Endodermal cell (in vitro differentiated cells): Measurements from ENCODE around the gene TMEM134. TPM values are rescaled to one million over a fixed set of nuclear protein-coding genes. Genes with fewer than 3 reads are reported as not detected.

ENCODE experiments used
- DNase-seq: peaks from one replicate; pipeline ENCODE4 v3.0.0-alpha.2; 2017
- H3K27ac ChIP-seq: 2 replicates; pipeline ENCODE4 v1.5.1; 2013; ENCODE audit warnings: mild to moderate bottlenecking, low read depth, low read length, moderate library complexity
- H3K27me3 ChIP-seq: 2 replicates; pipeline ENCODE4 v1.6.1; 2013; ENCODE audit warnings: mild to moderate bottlenecking, low read length, moderate library complexity; ENCODE audit not compliant: insufficient read depth, control insufficient read depth, poor library complexity, severe bottlenecking
- H3K36me3 ChIP-seq: 2 replicates; pipeline ENCODE4 v1.7.0; 2013; ENCODE audit warnings: mild to moderate bottlenecking, low read length, moderate library complexity; ENCODE audit not compliant: control insufficient read depth, insufficient read depth
- H3K4me1 ChIP-seq: one replicate; pipeline ENCODE4 v1.7.0; 2013; ENCODE audit warnings: low read length; ENCODE audit not compliant: control insufficient read depth, insufficient read depth
- H3K4me3 ChIP-seq: 2 replicates; pipeline ENCODE4 v1.5.1; 2013; ENCODE audit warnings: mild to moderate bottlenecking, low read length, moderate library complexity
- H3K9ac ChIP-seq: 2 replicates; pipeline ENCODE4 v1.6.1; 2013; ENCODE audit warnings: mild to moderate bottlenecking, low read length, moderate library complexity; ENCODE audit not compliant: poor library complexity, severe bottlenecking; ENCODE audit errors: extremely low read depth
- H3K9me3 ChIP-seq: 2 replicates; pipeline ENCODE4 v1.6.1; 2013; ENCODE audit warnings: mild to moderate bottlenecking, low read length, moderate library complexity; ENCODE audit not compliant: control insufficient read depth
- H3K27ac Mint-ChIP-seq: 2 replicates; pipeline ENCODE4 v1.8.0; 2020; ENCODE audit warnings: mixed read lengths
- H3K27me3 Mint-ChIP-seq: 2 replicates; pipeline ENCODE4 v1.8.0; 2021; ENCODE audit warnings: mild to moderate bottlenecking, mixed read lengths; ENCODE audit not compliant: insufficient read depth
- H3K36me3 Mint-ChIP-seq: 2 replicates; pipeline ENCODE4 v1.8.0; 2020; ENCODE audit warnings: low read depth, mixed read lengths
- H3K4me1 Mint-ChIP-seq: 2 replicates; pipeline ENCODE4 v1.8.0; 2020; ENCODE audit warnings: mixed read lengths
- H3K4me3 Mint-ChIP-seq: 2 replicates; pipeline ENCODE4 v1.8.0; 2020; ENCODE audit warnings: mild to moderate bottlenecking, moderate library complexity, mixed read lengths
- H3K9me3 Mint-ChIP-seq: 2 replicates; pipeline ENCODE4 v1.8.0; 2020; ENCODE audit warnings: mild to moderate bottlenecking, mixed read lengths
- WGBS, 2 experiments: methylation state at CpG; one replicate each; pipeline versions ENCODE4 v1.1.5 to v1.1.7; 2013; ENCODE audit warnings: missing lambda C conversion rate in 2 of 2, mixed read lengths in 1 of 2; ENCODE audit not compliant: insufficient coverage in 1 of 2, insufficient read length in 1 of 2; 5-methylcytosine and 5-hydroxymethylcytosine counted together
- total RNA-seq, 2 donors: library from RNA; stranded (reverse); fragmentation: NEBNext Ultra II Directional in 1 of 2; extraction: Animal tissue kit (Norgen Biotek cat#: 25700) in 1 of 2; gene quantifications; 2 replicates in 1 of 2; 3 replicates in 1 of 2; pipeline ENCODE4 v1.2.1, GENCODE V29; 2021
- TF ChIP-seq, protein P1 (sequence below): fragments of 200-600 bp; sonication (generic); conservative IDR thresholded peaks from 2 replicates; pipeline ENCODE4 v1.5.0; 2021; ENCODE audit warnings: antibody characterized with exemption, mild to moderate bottlenecking

Gene TMEM134
- total RNA-seq, 2 donors from 2014 or later = 67.4 to 87.8 TPM

DNA sequence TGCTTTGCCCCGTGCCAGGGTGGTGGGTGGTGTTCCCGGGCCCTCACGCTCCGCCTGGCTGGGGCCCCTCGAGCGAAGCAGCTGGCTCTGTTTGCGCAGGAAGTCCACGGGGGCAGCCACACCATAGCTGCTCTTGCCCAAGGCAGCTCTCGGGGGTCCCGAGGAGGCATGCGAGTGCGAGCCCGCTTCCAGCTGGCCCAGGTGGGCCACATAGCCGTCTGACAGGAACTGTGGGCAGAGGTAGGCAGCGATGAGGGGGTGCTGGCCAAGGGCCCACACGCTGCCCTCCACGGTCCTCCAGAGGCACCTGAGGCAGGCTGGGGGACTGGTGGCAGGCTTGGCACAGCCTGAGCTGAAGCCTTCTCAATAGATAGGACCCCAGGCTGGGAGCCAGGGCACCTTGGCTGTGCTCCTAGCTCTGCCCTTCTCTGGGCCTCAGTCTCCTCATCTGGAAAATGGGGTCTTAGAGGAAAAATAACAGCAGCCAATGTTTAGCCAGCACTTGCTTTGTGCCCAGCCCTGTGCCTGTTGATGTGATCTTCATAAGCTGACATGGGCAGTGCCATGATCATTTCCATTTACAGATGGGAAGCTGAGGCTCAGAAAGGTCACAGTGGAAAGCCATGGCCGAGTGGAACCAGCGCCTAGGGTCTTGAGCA is 23.1 kb upstream of the TMEM134 start:
- 93 to 98% methylated on average over 14 to 19 of the region's 19 CpGs for WGBS, 2 experiments
- H3K4me3 ChIP-seq = no peak overlapping the region
- no peaks in the 10 kb centered on the region for H3K27me3 ChIP-seq
- TF ChIP-seq, protein P1, sequence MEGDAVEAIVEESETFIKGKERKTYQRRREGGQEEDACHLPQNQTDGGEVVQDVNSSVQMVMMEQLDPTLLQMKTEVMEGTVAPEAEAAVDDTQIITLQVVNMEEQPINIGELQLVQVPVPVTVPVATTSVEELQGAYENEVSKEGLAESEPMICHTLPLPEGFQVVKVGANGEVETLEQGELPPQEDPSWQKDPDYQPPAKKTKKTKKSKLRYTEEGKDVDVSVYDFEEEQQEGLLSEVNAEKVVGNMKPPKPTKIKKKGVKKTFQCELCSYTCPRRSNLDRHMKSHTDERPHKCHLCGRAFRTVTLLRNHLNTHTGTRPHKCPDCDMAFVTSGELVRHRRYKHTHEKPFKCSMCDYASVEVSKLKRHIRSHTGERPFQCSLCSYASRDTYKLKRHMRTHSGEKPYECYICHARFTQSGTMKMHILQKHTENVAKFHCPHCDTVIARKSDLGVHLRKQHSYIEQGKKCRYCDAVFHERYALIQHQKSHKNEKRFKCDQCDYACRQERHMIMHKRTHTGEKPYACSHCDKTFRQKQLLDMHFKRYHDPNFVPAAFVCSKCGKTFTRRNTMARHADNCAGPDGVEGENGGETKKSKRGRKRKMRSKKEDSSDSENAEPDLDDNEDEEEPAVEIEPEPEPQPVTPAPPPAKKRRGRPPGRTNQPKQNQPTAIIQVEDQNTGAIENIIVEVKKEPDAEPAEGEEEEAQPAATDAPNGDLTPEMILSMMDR = no peak
- Mint-ChIP-seq H3K4me3 (no peak overlapping the region), H3K9me3 (no peaks in the 10 kb centered on the region), H3K27me3 (no peaks in the 10 kb centered on the region), H3K27ac (no peak overlapping the region), H3K4me1 (no peaks in the 10 kb centered on the region), H3K36me3 (peaks cover 34% of the 10 kb centered on the region)
- H3K9ac ChIP-seq = no peak overlapping the region
- no peak for DNase-seq
- H3K36me3 ChIP-seq = peaks cover 11% of the 10 kb centered on the region
- no peak overlapping the region for H3K27ac ChIP-seq
- H3K4me1 ChIP-seq = no peaks in the 10 kb centered on the region
- H3K9me3 ChIP-seq = no peaks in the 10 kb centered on the region

DNA sequence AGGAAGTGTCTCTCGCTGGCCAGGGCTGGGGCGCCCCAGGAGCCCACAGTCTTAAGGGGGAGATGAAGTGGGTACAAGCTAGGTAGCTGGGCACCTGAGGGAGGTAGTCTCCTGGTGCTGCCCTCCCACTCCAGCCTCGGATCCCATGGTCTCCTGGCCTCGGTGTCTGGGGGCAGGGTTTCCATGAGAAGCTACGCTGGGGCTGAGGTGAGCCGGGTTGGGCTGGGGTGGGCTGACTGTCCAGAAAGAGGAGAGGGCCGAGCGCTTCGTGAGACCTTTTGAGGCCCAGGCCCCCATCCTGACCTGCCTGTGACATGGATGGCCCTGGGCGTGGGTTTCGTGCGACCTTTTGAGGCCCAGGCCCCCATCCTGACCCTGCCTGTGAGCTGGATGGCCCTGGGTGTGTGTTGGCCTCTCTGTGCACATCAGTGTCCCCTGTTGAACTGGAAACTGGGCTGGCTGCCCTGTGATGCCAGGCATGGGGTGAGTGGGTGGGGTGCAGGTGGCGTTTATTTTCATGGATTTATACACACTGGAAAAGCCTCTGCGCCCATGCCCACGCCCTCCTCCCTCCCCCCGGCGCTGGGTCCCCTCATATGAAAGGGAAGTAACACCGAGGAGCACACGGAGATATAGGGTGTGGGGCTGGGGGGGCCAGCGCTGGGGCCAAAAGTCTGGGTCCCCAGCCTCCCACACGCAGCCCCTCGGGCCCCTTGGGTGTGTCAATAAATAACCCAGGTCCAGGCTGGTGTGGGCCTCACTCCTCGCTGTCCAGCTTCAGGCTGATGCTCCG is 22.4 kb upstream of the TMEM134 start:
- H3K36me3 Mint-ChIP-seq = peaks cover 34% of the 10 kb centered on the region
- H3K9me3 Mint-ChIP-seq = no peaks in the 10 kb centered on the region
- no peak overlapping the region for H3K27ac Mint-ChIP-seq
- no peak overlapping the region for H3K9ac ChIP-seq
- H3K4me1 ChIP-seq = no peaks in the 10 kb centered on the region
- WGBS, 2 experiments = 89 to 95% methylated on average over 6 to 24 of the region's 24 CpGs
- TF ChIP-seq, protein P1 = no peak
- no peak overlapping the region for H3K27ac ChIP-seq
- H3K4me3 ChIP-seq = no peak overlapping the region
- no peaks in the 10 kb centered on the region for H3K27me3 Mint-ChIP-seq
- no peaks in the 10 kb centered on the region for H3K4me1 Mint-ChIP-seq
- no peak overlapping the region for H3K4me3 Mint-ChIP-seq
- DNase-seq = peak; percentile 36
- no peaks in the 10 kb centered on the region for H3K9me3 ChIP-seq
- H3K27me3 ChIP-seq = no peaks in the 10 kb centered on the region
- peaks cover 11% of the 10 kb centered on the region for H3K36me3 ChIP-seq

DNA sequence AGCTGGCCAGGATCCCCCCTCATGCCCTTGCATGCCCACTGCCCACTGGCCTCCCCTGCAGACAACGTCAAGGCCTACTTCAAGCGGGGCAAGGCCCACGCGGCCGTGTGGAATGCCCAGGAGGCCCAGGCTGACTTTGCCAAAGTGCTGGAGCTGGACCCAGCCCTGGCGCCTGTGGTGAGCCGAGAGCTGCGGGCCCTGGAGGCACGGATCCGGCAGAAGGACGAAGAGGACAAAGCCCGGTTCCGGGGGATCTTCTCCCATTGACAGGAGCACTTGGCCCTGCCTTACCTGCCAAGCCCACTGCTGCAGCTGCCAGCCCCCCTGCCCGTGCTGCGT is 21.6 kb upstream of the TMEM134 start:
- no peak overlapping the region for H3K4me3 ChIP-seq
- DNase-seq = no peak
- peak overlapping the region; percentile 17 for H3K27ac ChIP-seq
- Mint-ChIP-seq H3K36me3 (peaks cover 30% of the 10 kb centered on the region), H3K27me3 (no peaks in the 10 kb centered on the region), H3K9me3 (no peaks in the 10 kb centered on the region), H3K4me3 (no peak overlapping the region), H3K27ac (no peak overlapping the region), H3K4me1 (no peaks in the 10 kb centered on the region)
- H3K4me1 ChIP-seq = no peaks in the 10 kb centered on the region
- H3K36me3 ChIP-seq = peaks cover 11% of the 10 kb centered on the region
- no peak overlapping the region for H3K9ac ChIP-seq
- TF ChIP-seq, protein P1 = no peak
- no peaks in the 10 kb centered on the region for H3K9me3 ChIP-seq
- WGBS, 2 experiments = 93 to 97% methylated on average over 9 to 15 of the region's 15 CpGs
- H3K27me3 ChIP-seq = no peaks in the 10 kb centered on the region
